HEK293 (cell line): ENCODE data around the gene UTP18.

Experiments
- CTCF ChIA-PET: fragments of 350-600 bp; formaldehyde crosslinking; extraction: SDS; loops from one replicate; lab custom pipeline; 2021; ENCODE audit warnings: antibody characterized with exemption; lab: Yijun Ruan, JAX
- POLR2A ChIA-PET: fragments of 300-600 bp; formaldehyde crosslinking; extraction: SDS; loops from one replicate; lab custom pipeline; 2020; ENCODE audit warnings: antibody characterized with exemption, inconsistent platforms; lab: Yijun Ruan, JAX
- H3K27ac ChIP-seq: fragments of 200-500 bp; sonication (Bioruptor generic); 2 replicates; pipeline ENCODE4 v1.5.1; 2014; ENCODE audit warnings: low read depth, low read length, control low read depth, inconsistent platforms; ENCODE audit errors: extremely low read depth
- H3K36me3 ChIP-seq, 2 experiments: fragments of 200-500 bp in 1 of 2; sonication (Bioruptor generic) in 1 of 2; 1 replicate in 1 of 2; 2 replicates in 1 of 2; pipeline ENCODE4 v1.5.1; 2014 to 2017; ENCODE audit warnings: inconsistent platforms in 2 of 2, low read length in 2 of 2; ENCODE audit not compliant: control insufficient read depth in 2 of 2, insufficient read depth in 1 of 2
- H3K4me1 ChIP-seq: fragments of 200-500 bp; sonication (Bioruptor generic); 2 replicates; pipeline ENCODE4 v1.5.1; 2014; ENCODE audit warnings: mild to moderate bottlenecking, low read length, inconsistent platforms; ENCODE audit not compliant: control insufficient read depth, insufficient read depth
- H3K4me3 ChIP-seq: 2 replicates; pipeline ENCODE4 v1.5.1; 2011; ENCODE audit warnings: low read depth, mild to moderate bottlenecking, control low read depth, low read length, moderate library complexity
- H3K9me3 ChIP-seq: fragments of 200-500 bp; sonication (Bioruptor generic); 2 replicates; pipeline ENCODE4 v1.5.1; 2014; ENCODE audit warnings: low read depth, low read length, inconsistent platforms; ENCODE audit not compliant: control insufficient read depth, insufficient read depth
- BCL11B ChIP-seq: fragments of 450-650 bp; formaldehyde crosslinking; IDR thresholded peaks from 2 replicates; pipeline ENCODE4 v1.5.1; 2016; ENCODE audit warnings: low read depth, missing biosample characterization, missing genetic modification characterization
- KLF8 ChIP-seq: fragments of 450-650 bp; formaldehyde crosslinking; IDR thresholded peaks from 2 replicates; pipeline ENCODE4 v1.5.1; 2016; ENCODE audit warnings: missing biosample characterization, missing genetic modification characterization
- SALL2 ChIP-seq: fragments of 450-650 bp; formaldehyde crosslinking; IDR thresholded peaks from 2 replicates; pipeline ENCODE4 v1.5.0; 2017; ENCODE audit warnings: missing biosample characterization, mild to moderate bottlenecking, missing genetic modification characterization, borderline replicate concordance
- SP2 ChIP-seq: fragments of 450-650 bp; formaldehyde crosslinking; IDR thresholded peaks from 2 replicates; pipeline ENCODE4 v1.5.1; 2016; ENCODE audit warnings: missing biosample characterization, missing genetic modification characterization
- TCF7L2 ChIP-seq: IDR thresholded peaks from 2 replicates; pipeline ENCODE4 v1.6.1; 2011; ENCODE audit warnings: low read depth, mild to moderate bottlenecking, inconsistent platforms, low read length, moderate library complexity, borderline replicate concordance
- ZBTB7A ChIP-seq: fragments of 450-650 bp; formaldehyde crosslinking; IDR thresholded peaks from 2 replicates; pipeline ENCODE4 v1.5.1; 2016; ENCODE audit warnings: low read depth, missing biosample characterization, missing genetic modification characterization
- ZBTB8A ChIP-seq: fragments of 450-650 bp; formaldehyde crosslinking; IDR thresholded peaks from 2 replicates; pipeline ENCODE4 v1.5.1; 2016; ENCODE audit warnings: missing biosample characterization, missing genetic modification characterization
- ZFP69B ChIP-seq: fragments of 450-650 bp; formaldehyde crosslinking; IDR thresholded peaks from 2 replicates; pipeline ENCODE4 v1.5.1; 2016; ENCODE audit warnings: missing biosample characterization, missing genetic modification characterization
- ZNF121 ChIP-seq: fragments of 450-650 bp; formaldehyde crosslinking; IDR thresholded peaks from 2 replicates; pipeline ENCODE4 v1.5.1; 2016; ENCODE audit warnings: missing biosample characterization, missing genetic modification characterization
- ZNF140 ChIP-seq: fragments of 450-650 bp; formaldehyde crosslinking; IDR thresholded peaks from 2 replicates; pipeline ENCODE4 v1.5.1; 2016; ENCODE audit warnings: missing biosample characterization, missing genetic modification characterization
- ZNF184 ChIP-seq: fragments of 450-650 bp; IDR thresholded peaks from 2 replicates; pipeline ENCODE4 v1.5.1; 2018; ENCODE audit warnings: missing biosample characterization, mild to moderate bottlenecking, missing genetic modification characterization
- ZNF248 ChIP-seq: fragments of 450-650 bp; formaldehyde crosslinking; IDR thresholded peaks from 2 replicates; pipeline ENCODE4 v1.5.1; 2017; ENCODE audit warnings: missing biosample characterization, missing genetic modification characterization
- ZNF302 ChIP-seq: fragments of 450-650 bp; formaldehyde crosslinking; IDR thresholded peaks from 2 replicates; pipeline ENCODE4 v1.5.1; 2016; ENCODE audit warnings: missing biosample characterization, missing genetic modification characterization, low read depth
- ZNF366 ChIP-seq: fragments of 450-650 bp; formaldehyde crosslinking; conservative IDR thresholded peaks from 2 replicates; pipeline ENCODE4 v1.5.1; 2016; ENCODE audit warnings: missing biosample characterization, missing genetic modification characterization
- ZNF555 ChIP-seq: fragments of 450-650 bp; formaldehyde crosslinking; conservative IDR thresholded peaks from 2 replicates; pipeline ENCODE4 v1.5.1; 2017; ENCODE audit warnings: missing biosample characterization, mild to moderate bottlenecking, missing genetic modification characterization, inconsistent platforms
- ZNF571 ChIP-seq: fragments of 450-650 bp; formaldehyde crosslinking; IDR thresholded peaks from 2 replicates; pipeline ENCODE4 v1.5.0; 2017; ENCODE audit warnings: missing biosample characterization, missing genetic modification characterization
- ZNF664 ChIP-seq: fragments of 450-650 bp; formaldehyde crosslinking; IDR thresholded peaks from 2 replicates; pipeline ENCODE4 v1.5.1; 2016; ENCODE audit warnings: missing biosample characterization, missing genetic modification characterization
- ZNF837 ChIP-seq: fragments of 450-650 bp; formaldehyde crosslinking; IDR thresholded peaks from 2 replicates; pipeline ENCODE4 v1.5.1; 2016; ENCODE audit warnings: missing biosample characterization, missing genetic modification characterization
- TF ChIP-seq, protein P1 (sequence below): fragments of 450-650 bp; formaldehyde crosslinking; IDR thresholded peaks from 2 replicates; pipeline ENCODE4 v1.5.1; 2016; ENCODE audit warnings: missing biosample characterization, missing genetic modification characterization
- TF ChIP-seq, protein P2 (sequence below): sonication (generic); formaldehyde crosslinking; IDR thresholded peaks from 2 replicates; pipeline ENCODE4 v1.8.1; 2022; ENCODE audit warnings: mild to moderate bottlenecking, moderate library complexity, missing genetic modification reagents
- TF ChIP-seq, protein P3 (sequence below): fragments of 450-650 bp; formaldehyde crosslinking; IDR thresholded peaks from 2 replicates; pipeline ENCODE4 v1.5.1; 2017; ENCODE audit warnings: missing biosample characterization, missing genetic modification characterization
- TF ChIP-seq, protein P4 (sequence below): fragments of 450-650 bp; formaldehyde crosslinking; IDR thresholded peaks from 2 replicates; pipeline ENCODE4 v1.5.1; 2016; ENCODE audit warnings: missing biosample characterization, missing genetic modification characterization
- TF ChIP-seq, protein P5 (sequence below): fragments of 450-650 bp; formaldehyde crosslinking; IDR thresholded peaks from 2 replicates; pipeline ENCODE4 v1.5.1; 2016; ENCODE audit warnings: missing biosample characterization, missing genetic modification characterization, low read depth

Gene UTP18

DNA sequence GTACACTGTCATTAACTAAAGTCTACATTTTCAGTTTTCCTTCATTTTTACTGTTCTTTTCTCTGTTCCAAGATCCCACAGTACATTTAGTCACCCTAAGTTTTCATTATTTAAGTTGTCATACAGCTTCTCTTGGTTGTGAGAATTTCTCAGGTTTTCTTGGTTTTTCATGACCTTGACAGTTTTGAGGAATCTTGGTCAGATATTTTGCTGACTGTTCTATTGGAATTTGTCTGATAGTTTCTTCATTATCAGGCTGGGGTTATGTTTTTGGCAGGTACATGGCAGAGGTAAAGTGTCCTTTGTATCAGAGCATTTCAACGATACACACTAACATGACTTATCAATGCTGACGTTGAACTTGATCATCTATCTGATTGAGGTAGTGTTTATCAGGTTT is 20.1 kb upstream of the UTP18 start:
- no peaks in the 10 kb centered on the region for H3K4me1 ChIP-seq
- H3K9me3 ChIP-seq: no peaks in the 10 kb centered on the region
- H3K36me3 ChIP-seq: peaks cover 2 to 9% of the 10 kb centered on the region in 2 experiments; a peak in 2 of 3 replicates
- ChIA-PET CTCF (no interaction called here), POLR2A (no interaction called here)
- H3K4me3 ChIP-seq: no peak overlapping the region
- no peak overlapping the region for H3K27ac ChIP-seq
- TF ChIP-seq ZNF571 (tag by site-specific recombination) (no peak), KLF8 (no peak), ZNF121 (tag by site-specific recombination) (no peak), SALL2 (no peak), ZNF184 (tag by site-specific recombination) (no peak), TCF7L2 (no peak)
- TF ChIP-seq, protein P1, sequence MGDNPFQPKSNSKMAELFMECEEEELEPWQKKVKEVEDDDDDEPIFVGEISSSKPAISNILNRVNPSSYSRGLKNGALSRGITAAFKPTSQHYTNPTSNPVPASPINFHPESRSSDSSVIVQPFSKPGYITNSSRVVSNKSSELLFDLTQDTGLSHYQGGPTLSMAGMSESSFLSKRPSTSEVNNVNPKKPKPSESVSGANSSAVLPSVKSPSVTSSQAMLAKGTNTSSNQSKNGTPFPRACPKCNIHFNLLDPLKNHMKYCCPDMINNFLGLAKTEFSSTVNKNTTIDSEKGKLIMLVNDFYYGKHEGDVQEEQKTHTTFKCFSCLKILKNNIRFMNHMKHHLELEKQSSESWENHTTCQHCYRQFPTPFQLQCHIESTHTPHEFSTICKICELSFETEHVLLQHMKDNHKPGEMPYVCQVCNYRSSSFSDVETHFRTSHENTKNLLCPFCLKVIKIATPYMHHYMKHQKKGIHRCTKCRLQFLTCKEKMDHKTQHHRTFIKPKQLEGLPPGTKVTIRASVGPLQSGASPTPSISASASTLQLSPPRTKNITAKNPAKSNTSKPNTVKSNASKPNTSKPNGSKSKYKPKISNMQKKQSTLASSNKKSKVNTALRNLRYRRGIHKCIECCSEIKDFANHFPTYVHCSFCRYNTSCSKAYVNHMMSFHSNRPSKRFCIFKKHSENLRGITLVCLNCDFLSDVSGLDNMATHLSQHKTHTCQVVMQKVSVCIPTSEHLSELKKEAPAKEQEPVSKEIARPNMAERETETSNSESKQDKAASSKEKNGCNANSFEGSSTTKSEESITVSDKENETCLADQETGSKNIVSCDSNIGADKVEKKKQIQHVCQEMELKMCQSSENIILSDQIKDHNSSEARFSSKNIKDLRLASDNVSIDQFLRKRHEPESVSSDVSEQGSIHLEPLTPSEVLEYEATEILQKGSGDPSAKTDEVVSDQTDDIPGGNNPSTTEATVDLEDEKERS: no peak

DNA sequence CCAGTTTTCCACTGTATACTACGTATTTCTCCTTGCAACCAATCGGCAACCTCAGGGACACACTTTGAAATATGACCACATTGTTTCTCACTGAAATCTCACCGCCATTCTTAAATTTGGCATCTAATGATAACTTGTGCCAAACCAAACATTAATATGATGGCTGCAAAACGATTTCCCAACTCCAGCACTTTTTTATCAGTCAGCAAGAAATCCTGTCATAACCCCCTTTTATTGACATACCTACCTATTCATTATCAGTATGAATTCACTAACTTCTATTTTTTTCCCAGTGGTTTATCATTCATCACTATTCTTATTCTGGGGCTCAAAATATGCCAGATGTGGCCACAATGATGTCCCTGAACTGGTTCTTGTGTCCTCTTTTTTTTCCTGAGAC is 16.3 kb upstream of the UTP18 start:
- Histone ChIP-seq H3K27ac (no peak overlapping the region), H3K9me3 (no peaks in the 10 kb centered on the region), H3K36me3 (no peaks in the 10 kb centered on the region; a peak in 1 of 3 replicates), H3K4me1 (no peaks in the 10 kb centered on the region), H3K4me3 (no peak overlapping the region)
- ChIA-PET CTCF (no interaction called here), POLR2A (no interaction called here)
- TF ChIP-seq, protein P2, sequence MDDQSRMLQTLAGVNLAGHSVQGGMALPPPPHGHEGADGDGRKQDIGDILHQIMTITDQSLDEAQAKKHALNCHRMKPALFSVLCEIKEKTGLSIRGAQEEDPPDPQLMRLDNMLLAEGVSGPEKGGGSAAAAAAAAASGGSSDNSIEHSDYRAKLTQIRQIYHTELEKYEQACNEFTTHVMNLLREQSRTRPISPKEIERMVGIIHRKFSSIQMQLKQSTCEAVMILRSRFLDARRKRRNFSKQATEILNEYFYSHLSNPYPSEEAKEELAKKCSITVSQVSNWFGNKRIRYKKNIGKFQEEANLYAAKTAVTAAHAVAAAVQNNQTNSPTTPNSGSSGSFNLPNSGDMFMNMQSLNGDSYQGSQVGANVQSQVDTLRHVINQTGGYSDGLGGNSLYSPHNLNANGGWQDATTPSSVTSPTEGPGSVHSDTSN (CRISPR knock-in tag): no peak
- TF ChIP-seq ZNF555 (no peak), ZNF366 (tag by site-specific recombination) (no peak), ZNF664 (no peak), ZBTB8A (tag by site-specific recombination) (no peak), ZNF837 (tag by site-specific recombination) (no peak), ZFP69B (no peak), ZNF571 (tag by site-specific recombination) (no peak), ZNF302 (tag by site-specific recombination) (no peak), SP2 (tag by site-specific recombination) (no peak), ZNF140 (tag by site-specific recombination) (no peak), ZNF248 (tag by site-specific recombination) (no peak), ZBTB7A (tag by site-specific recombination) (no peak), BCL11B (no peak)
- TF ChIP-seq, protein P3, sequence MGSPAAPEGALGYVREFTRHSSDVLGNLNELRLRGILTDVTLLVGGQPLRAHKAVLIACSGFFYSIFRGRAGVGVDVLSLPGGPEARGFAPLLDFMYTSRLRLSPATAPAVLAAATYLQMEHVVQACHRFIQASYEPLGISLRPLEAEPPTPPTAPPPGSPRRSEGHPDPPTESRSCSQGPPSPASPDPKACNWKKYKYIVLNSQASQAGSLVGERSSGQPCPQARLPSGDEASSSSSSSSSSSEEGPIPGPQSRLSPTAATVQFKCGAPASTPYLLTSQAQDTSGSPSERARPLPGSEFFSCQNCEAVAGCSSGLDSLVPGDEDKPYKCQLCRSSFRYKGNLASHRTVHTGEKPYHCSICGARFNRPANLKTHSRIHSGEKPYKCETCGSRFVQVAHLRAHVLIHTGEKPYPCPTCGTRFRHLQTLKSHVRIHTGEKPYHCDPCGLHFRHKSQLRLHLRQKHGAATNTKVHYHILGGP (tag by site-specific recombination): no peak
- TF ChIP-seq, protein P1: no peak
- TF ChIP-seq, protein P4, sequence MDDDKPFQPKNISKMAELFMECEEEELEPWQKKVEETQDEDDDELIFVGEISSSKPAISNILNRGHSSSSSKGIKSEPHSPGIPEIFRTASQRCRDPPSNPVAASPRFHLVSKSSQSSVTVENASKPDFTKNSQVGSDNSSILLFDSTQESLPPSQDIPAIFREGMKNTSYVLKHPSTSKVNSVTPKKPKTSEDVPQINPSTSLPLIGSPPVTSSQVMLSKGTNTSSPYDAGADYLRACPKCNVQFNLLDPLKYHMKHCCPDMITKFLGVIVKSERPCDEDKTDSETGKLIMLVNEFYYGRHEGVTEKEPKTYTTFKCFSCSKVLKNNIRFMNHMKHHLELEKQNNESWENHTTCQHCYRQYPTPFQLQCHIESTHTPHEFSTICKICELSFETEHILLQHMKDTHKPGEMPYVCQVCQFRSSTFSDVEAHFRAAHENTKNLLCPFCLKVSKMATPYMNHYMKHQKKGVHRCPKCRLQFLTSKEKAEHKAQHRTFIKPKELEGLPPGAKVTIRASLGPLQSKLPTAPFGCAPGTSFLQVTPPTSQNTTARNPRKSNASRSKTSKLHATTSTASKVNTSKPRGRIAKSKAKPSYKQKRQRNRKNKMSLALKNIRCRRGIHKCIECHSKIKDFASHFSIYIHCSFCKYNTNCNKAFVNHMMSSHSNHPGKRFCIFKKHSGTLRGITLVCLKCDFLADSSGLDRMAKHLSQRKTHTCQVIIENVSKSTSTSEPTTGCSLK: no peak
- TF ChIP-seq, protein P5, sequence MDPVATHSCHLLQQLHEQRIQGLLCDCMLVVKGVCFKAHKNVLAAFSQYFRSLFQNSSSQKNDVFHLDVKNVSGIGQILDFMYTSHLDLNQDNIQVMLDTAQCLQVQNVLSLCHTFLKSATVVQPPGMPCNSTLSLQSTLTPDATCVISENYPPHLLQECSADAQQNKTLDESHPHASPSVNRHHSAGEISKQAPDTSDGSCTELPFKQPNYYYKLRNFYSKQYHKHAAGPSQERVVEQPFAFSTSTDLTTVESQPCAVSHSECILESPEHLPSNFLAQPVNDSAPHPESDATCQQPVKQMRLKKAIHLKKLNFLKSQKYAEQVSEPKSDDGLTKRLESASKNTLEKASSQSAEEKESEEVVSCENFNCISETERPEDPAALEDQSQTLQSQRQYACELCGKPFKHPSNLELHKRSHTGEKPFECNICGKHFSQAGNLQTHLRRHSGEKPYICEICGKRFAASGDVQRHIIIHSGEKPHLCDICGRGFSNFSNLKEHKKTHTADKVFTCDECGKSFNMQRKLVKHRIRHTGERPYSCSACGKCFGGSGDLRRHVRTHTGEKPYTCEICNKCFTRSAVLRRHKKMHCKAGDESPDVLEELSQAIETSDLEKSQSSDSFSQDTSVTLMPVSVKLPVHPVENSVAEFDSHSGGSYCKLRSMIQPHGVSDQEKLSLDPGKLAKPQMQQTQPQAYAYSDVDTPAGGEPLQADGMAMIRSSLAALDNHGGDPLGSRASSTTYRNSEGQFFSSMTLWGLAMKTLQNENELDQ: no peak
